ENCODE data around the gene NIT1.

Gene NIT1

DNA sequence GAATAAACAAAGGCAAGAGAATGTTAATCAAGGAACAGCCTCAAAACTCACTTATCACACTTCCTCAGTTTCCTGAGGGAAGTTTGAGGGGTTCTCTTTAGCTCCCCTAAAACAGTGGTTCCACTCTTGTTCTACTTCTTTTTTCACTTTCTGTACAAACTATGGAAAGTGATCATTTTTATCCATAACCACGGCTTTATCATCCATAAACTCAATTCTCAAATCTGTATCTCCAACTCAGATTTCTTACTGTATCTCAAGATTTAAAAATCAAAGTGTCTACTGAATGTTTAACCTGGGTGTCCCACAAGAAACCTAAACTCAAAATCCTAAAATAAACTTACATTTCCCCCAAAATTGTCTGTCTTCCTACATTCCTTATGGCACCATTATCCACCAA, 4.0 kb upstream of the NIT1 start:
- TF ChIP-seq GATA3 (IDR thresholded peaks at IDR 0.05; ENCODE audit: low read depth, low read length) (no peak), GATA2 (IDR thresholded peaks at IDR 0.05; ENCODE audit: low read depth, low read length) (no peak)

DNA sequence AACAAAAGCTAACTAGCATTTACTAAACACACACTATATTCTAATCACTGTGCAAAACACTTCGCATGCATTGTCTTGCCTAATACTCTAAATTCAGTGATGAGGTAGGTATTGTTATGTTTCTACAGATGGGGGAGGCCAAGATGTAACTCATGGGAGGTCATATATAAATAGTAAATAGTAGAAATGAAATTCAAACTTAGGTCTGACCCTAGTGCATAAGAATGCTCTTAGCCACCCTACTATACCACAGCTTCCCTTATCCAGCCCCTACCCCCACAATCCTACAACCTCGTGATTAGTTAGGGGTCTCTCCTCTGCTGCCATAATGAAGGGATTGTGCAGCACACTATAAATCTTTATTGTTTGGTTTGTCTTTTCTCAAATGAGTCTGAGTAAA, 3.3 kb upstream of the NIT1 start:
- TF ChIP-seq GATA2 (IDR thresholded peaks at IDR 0.05; ENCODE audit: low read depth, low read length) = no peak
- no peak for TF ChIP-seq GATA3 (IDR thresholded peaks at IDR 0.05; ENCODE audit: low read depth, low read length)

DNA sequence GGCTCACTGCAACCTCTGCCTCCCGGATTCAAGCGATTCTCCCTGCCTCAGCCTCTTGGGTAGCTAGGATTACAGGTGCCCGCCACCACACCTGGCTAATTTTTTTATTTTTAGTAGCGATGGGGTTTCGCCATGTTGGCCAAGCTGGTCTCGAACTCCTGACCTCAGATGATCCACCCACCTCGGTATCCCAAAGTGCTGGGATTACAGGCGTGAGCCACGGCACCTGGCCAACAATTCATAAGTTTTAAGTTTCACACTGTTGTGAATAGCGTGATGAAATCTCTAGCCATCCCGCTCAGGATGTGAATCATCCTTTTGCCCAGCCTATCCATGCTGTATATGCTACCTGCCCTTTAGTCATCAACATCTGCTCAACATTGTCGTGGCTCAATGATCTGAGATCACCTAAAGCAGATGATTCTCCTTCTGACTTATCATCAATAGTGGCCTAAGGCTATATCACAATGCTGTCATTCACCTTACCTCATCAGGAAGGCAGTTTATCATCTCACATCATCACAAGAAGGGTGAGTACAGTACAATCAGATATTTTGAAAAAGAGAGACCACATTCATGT, 2.7 kb upstream of the NIT1 start:
- TF ChIP-seq GATA2 (IDR thresholded peaks at IDR 0.05; ENCODE audit: low read depth, low read length) = no peak
- TF ChIP-seq GATA3 (IDR thresholded peaks at IDR 0.05; ENCODE audit: low read depth, low read length) = no peak

DNA sequence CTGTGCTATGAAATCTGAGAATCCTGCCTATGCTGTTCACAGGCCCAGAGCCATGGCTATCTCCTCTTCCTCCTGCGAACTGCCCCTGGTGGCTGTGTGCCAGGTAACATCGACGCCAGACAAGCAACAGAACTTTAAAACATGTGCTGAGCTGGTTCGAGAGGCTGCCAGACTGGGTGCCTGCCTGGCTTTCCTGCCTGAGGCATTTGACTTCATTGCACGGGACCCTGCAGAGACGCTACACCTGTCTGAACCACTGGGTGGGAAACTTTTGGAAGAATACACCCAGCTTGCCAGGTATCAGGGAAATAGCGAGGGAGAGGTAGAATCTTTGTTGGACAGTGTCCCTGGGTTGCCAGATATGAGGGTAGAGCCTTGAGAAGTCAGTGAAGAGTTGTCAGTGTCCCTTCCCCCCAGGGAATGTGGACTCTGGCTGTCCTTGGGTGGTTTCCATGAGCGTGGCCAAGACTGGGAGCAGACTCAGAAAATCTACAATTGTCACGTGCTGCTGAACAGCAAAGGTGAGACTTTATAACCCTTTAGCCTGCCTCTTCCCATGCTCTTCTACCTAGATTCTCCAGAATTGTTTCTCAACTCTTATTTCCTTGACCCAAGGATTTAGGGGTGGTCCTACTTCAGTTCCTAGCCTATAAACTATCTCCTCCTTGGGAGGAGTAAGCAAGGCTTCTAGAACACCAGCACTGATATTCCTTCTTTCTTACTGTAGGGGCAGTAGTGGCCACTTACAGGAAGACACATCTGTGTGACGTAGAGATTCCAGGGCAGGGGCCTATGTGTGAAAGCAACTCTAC, 1.4 kb downstream of the NIT1 start:
- TF ChIP-seq GATA2 (IDR thresholded peaks at IDR 0.05; ENCODE audit: low read depth, low read length) (no peak), GATA3 (IDR thresholded peaks at IDR 0.05; ENCODE audit: low read depth, low read length) (no peak)

DNA sequence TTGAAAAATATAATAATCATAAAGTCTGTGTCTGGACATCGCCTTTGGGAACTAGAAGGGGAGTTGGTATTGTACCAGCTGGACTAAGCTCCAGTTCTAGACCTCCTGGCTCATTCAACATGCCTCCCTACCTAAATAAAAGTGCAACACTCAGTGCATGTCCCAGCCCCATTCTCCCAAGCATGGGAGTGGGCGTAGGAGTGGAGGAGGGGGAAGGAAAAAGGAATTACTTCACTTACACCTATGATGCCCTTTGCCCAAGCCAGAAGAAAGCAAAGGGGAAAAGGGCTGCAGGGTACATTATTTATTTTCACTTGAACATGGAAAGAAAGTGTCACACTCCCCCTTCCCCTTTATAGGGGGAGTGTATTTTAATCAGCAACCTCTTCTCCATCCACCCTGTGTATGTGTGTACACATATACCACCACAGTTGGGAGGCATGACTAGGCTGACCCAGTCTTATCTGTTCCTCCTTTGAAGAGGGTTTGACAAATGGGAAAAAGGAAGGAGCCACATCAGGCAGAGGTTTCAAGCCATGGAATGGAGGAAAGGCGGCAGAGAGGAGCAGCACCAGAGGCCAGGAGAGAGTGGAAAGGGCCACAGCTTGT, 3.2 kb downstream of the NIT1 start:
- TF ChIP-seq GATA2 (IDR thresholded peaks at IDR 0.05; ENCODE audit: low read depth, low read length) = no peak

DNA sequence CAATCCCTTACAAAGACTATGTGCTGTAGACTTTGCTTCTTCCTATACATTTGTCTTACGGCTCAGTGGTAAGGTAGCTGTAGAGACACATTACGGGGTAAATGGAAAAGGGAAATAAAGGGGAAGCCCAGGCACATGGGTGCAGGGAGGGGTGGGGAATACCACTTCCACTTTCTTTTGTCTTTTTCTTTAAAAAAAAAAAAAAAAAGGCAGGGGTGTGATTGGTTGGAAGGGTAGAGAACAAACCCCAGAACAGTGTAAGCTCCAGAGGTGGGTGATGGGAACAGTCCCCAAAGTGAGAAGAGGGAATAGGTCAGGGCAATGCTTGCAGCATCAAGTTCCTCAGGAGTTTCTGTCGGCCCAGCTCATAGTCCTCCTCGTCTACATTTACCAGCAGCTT, 3.9 kb downstream of the NIT1 start:
- TF ChIP-seq GATA3 (IDR thresholded peaks at IDR 0.05; ENCODE audit: low read depth, low read length) (no peak), GATA2 (IDR thresholded peaks at IDR 0.05; ENCODE audit: low read depth, low read length) (no peak)

DNA sequence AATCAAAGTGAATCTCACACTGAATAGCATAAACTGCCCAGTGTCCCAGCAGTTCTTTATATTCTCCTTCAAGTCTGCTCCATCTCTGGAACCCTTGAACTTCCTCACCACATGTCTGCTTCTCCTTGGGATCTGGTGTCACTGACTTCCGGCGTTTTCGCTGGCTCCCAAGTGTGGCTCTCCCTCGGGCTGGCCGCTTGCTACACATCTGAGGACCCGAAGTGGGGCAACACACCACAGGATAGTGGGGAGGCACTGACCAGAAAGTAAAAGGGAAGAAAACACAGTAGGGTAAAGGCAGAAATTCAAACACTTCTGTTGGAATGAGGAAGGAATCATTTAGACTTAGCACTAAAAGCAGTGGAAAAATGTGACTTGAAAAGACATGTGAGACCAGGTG, 5.1 kb downstream of the NIT1 start:
- TF ChIP-seq GATA3 (IDR thresholded peaks at IDR 0.05; ENCODE audit: low read depth, low read length) = no peak
- no peak for TF ChIP-seq GATA2 (IDR thresholded peaks at IDR 0.05; ENCODE audit: low read depth, low read length)

DNA sequence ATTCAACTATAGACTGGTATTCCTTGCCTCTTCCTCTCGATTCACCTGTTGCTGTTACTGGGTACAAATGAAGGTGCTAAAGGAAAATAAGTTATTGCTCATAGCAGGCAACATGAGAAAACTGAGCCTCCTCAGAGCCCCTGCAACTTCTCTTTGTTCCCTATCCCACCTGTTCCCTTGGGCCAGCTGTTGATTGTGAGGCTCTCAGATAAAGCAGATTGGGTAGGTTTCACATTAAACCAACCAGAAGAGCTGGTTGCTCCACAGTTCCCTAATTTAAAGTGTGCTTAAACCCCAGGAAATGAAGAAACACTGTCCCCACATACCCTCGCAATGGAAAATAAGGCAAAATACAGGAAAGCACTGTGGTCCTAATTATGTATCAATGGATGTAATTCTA, 9.7 kb downstream of the NIT1 start:
- TF ChIP-seq GATA2 (IDR thresholded peaks at IDR 0.05; ENCODE audit: low read depth, low read length) (no peak), GATA3 (IDR thresholded peaks at IDR 0.05; ENCODE audit: low read depth, low read length) (no peak)

DNA sequence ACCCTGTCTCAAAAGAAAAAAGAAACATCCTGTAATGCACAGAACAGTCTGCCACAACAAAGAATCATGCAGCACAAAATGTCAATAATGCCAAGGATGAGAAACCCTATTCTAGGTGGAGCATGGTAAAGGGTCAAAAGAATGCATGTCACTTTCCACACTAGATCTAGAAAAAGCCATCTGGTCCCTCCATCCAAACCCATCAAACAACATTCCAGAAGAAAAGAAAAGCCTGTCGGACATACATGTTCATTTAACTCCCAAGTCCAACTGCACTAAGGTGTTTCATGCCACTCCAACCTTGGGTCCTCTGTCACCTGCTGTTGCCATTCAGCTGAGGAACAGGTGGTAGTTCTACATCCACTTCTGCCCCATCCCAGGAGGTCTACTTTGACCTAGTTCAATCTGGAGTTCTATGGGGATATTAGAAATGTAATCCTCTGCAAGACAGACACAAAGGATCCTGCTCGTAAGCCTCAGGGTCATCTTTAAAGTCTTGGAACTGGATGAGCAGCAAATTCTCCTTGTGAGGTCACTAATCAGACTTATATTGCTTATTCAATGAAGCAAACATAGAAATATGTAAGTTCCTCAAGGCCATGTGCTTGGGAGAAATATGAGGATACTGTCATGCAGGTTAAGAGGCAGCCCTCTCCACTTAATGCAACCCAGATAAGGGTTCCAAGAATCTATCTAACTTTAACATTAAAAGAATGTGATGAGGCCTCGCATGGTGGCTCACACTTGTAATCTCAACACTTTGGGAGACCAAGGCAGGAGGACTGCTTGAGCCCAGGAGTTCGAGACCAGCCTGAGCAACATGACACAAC, 10.9 kb downstream of the NIT1 start:
- TF ChIP-seq GATA3 (IDR thresholded peaks at IDR 0.05; ENCODE audit: low read depth, low read length) (no peak), GATA2 (IDR thresholded peaks at IDR 0.05; ENCODE audit: low read depth, low read length) (no peak)

DNA sequence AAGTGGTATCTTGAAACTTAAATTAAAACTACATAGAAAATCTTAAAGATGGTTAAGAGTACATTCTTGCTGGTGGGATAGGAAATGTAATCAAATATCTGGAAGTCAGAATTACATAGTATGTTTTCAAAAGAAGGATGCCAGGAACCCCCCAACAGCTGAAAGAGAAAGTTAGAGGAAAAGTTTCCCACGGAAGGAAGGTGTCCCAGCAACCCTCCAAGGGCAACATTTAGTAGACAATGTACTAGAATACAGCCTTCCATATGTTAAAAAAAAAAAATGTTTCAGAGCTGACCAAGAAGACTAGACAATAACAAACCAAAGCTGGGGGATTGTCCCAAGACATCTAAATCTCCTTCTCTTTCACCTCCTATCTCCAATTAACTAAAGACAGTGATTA, 12.4 kb downstream of the NIT1 start:
- TF ChIP-seq GATA2 (IDR thresholded peaks at IDR 0.05; ENCODE audit: low read depth, low read length) (no peak), GATA3 (IDR thresholded peaks at IDR 0.05; ENCODE audit: low read depth, low read length) (no peak)

DNA sequence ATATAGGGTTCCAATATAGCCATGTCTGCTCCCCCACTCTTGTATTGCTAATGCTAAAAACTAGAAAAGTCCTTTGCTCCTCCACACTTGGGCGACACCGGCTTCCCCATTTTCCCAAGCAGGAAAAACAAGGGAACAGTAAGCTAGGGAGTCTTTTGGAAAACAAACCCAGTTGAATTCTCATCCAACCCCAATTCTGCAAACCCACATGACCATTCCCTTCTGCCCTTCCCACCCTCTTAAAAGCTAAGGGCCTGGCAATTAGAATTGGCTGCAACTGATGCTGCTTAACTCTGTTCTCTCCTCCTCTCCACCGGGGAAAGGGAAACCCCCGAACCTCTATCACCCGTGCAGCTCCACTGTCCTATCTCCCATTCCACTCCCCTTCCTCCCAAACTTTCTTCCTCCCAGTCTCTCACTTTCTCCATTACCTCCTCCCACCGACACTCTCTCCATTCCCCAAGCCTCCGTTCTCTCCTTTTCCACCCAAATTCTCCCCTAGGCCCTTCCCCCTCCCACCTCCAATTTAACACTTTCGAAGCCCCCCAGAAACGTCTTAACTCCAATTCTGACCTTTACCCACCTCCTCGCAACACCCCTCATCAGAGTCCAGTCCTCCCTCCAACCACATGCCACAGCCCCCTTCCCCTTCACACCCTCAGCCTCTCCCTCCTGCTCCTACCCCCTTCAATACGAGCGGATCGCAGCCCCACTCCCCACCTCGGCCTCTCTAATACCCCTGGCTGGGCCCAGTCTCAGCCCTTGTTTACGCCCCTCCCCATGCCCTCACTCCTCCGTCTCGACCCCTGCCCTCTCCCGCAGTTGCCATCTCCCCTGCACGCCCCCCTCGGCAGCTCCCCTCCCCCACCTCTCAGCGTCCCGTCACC, 13.9 kb downstream of the NIT1 start:
- TF ChIP-seq GATA3 (IDR thresholded peaks at IDR 0.05; ENCODE audit: low read depth, low read length) (no peak), GATA2 (IDR thresholded peaks at IDR 0.05; ENCODE audit: low read depth, low read length) (no peak)

DNA sequence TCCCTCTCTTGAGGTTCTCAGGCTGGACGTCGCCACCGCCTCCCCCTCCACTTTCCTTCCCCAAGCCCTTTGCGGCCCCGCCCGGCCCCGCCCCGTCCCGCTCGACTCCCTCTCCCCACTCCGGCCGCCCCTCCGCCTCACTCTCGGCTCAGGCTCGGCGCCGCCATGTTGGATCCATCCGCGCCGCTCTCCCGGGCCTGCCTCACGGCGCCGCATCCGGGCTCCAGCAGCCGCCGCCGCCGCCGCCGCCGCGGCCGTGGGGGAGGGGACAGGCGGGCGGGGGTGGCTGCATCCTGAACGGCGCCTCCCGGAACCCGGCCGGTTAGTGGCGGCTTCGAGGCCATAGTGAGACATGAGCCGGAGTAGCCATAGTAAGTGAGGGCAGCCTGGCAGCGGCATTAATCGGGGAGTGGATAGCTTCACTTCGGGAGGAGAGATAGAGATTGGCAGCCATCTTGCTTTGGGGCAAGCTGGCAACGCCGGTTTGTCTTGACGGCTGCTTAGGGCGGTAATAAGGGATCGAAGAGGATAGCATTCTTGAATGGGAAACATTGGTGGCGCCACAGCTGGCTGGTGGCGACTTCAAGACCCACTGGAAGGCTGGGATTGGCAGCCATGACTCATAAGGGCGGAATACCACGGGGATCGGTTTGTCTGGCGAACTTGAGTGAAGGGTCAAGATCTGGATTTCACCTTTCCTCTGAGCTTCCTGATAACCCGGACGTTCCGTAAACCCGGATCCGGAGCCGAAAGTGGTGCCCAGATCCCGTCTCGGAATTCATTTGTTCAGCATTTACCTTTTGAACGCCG, 14.7 kb downstream of the NIT1 start, which contains the start of gene DEDD:
Gene DEDD, minus strand, starts transcription at position 258 of the 810 bp plus-strand sequence. CDS start 8,205 bp downstream, outside the sequence.
- TF ChIP-seq GATA3 (IDR thresholded peaks at IDR 0.05; ENCODE audit: low read depth, low read length) (no peak), GATA2 (IDR thresholded peaks at IDR 0.05; ENCODE audit: low read depth, low read length) (no peak)

Data from SH-SY5Y (cell line).